Peyer's patch (tissue), 4 donors: Measurements from ENCODE around the gene DISC1. TPM values are rescaled to one million over a fixed set of nuclear protein-coding genes. Genes with fewer than 3 reads are reported as not detected.

ENCODE experiments used
- DNase-seq, 3 donors: peaks; one replicate each; pipeline ENCODE4 v3.0.0-alpha.2; 2017 to 2019
- H3K27ac ChIP-seq, 4 donors: fragments of 200-600 bp; sonication (generic); one replicate each; pipeline ENCODE4 v1.5.1; 2016 to 2019
- H3K27me3 ChIP-seq, 2 donors: fragments of 200-600 bp; sonication (generic); one replicate each; pipeline ENCODE4 v1.5.1; 2019
- H3K36me3 ChIP-seq, 3 donors: fragments of 200-600 bp; sonication (generic); one replicate each; pipeline ENCODE4 v1.5.1; 2016 to 2019
- H3K4me1 ChIP-seq, 4 donors: fragments of 200-600 bp; sonication (generic); one replicate each; pipeline ENCODE4 v1.5.1; 2016 to 2019
- H3K4me3 ChIP-seq, 4 donors: fragments of 200-600 bp; sonication (generic); 1 replicate in 3 of 4; 2 replicates in 1 of 4; pipeline ENCODE4 v1.5.1; 2016 to 2019; ENCODE audit warnings: mild to moderate bottlenecking in 1 of 4
- H3K9me3 ChIP-seq, 4 donors: fragments of 200-600 bp; sonication (generic); one replicate each; pipeline ENCODE4 v1.5.1; 2016 to 2019; ENCODE audit warnings: mild to moderate bottlenecking in 1 of 4
- CTCF ChIP-seq, 6 experiments: fragments of 450-650 bp in 4 of 6; fragments of 200-600 bp in 2 of 6; sonication (generic) in 1 of 6; IDR thresholded peaks; one replicate each; pipeline ENCODE4 v1.5.1; 2017 to 2019; ENCODE audit warnings: antibody characterized with exemption in 6 of 6, mild to moderate bottlenecking in 3 of 6, moderate library complexity in 1 of 6
- POLR2A ChIP-seq, 2 donors: fragments of 450-650 bp; IDR thresholded peaks; one replicate each; pipeline ENCODE4 v1.5.1; 2017; ENCODE audit warnings: antibody characterized with exemption in 2 of 2, mild to moderate bottlenecking in 2 of 2, moderate library complexity in 2 of 2
- total RNA-seq, 4 donors: library from RNA; depleted of rRNA; stranded (reverse); fragments of >200 nt; gene quantifications; one replicate each; pipeline ENCODE4 v1.1.0, GENCODE V29; 2016

DISC1 gene
- total RNA-seq, 4 donors from 2014 or later = 2.3 to 39.6 (median 5.6) TPM

- H3K4me1 ChIP-seq = no peaks in the 10 kb centered on the region
- no peaks in the 10 kb centered on the region for H3K36me3 ChIP-seq
- no peak for TF ChIP-seq CTCF (IDR thresholded peaks at IDR 0.05)
- no peak for TF ChIP-seq POLR2A (IDR thresholded peaks at IDR 0.05)
- no peak overlapping the region for H3K4me3 ChIP-seq
- no peak overlapping the region for H3K27ac ChIP-seq
- no peak for DNase-seq
- H3K27me3 ChIP-seq = no peaks in the 10 kb centered on the region
- no peaks in the 10 kb centered on the region for H3K9me3 ChIP-seq
Observed at GRCh38 chr1:231822041-231822440, 195.5 kb downstream of the DISC1 start.

- no peak for TF ChIP-seq POLR2A (IDR thresholded peaks at IDR 0.05)
- no peak for TF ChIP-seq CTCF (IDR thresholded peaks at IDR 0.05)
- Histone ChIP-seq H3K4me3 (no peak overlapping the region), H3K9me3 (no peaks in the 10 kb centered on the region)
Observed at GRCh38 chr1:231826566-231826965, 200.0 kb downstream of the DISC1 start.

GRCh38 chr1:231827337-231828105 is 200.9 kb downstream of the DISC1 start:
- Histone ChIP-seq H3K4me3 (no peak overlapping the region), H3K36me3 (no peaks in the 10 kb centered on the region), H3K27me3 (no peaks in the 10 kb centered on the region), H3K27ac (no peak overlapping the region), H3K9me3 (no peaks in the 10 kb centered on the region), H3K4me1 (no peaks in the 10 kb centered on the region)
- TF ChIP-seq POLR2A (IDR thresholded peaks at IDR 0.05) (no peak), CTCF (IDR thresholded peaks at IDR 0.05) (no peak)
- no peak for DNase-seq

More at GRCh38 chr1:231826566-231826965, 200.0 kb downstream of the DISC1 start:
- H3K4me1 ChIP-seq = no peaks in the 10 kb centered on the region
- H3K36me3 ChIP-seq = no peaks in the 10 kb centered on the region
- no peak for DNase-seq
- H3K27me3 ChIP-seq = no peaks in the 10 kb centered on the region
- no peak overlapping the region for H3K27ac ChIP-seq

- Histone ChIP-seq H3K27me3 (no peaks in the 10 kb centered on the region), H3K4me3 (no peak overlapping the region), H3K36me3 (no peaks in the 10 kb centered on the region), H3K9me3 (no peaks in the 10 kb centered on the region), H3K4me1 (no peaks in the 10 kb centered on the region), H3K27ac (no peak overlapping the region)
- TF ChIP-seq POLR2A (IDR thresholded peaks at IDR 0.05) (no peak), CTCF (IDR thresholded peaks at IDR 0.05) (no peak)
- DNase-seq = no peak
Observed at GRCh38 chr1:231828182-231828920, 201.8 kb downstream of the DISC1 start.

GRCh38 chr1:231829332-231829731 is 202.7 kb downstream of the DISC1 start:
- Histone ChIP-seq H3K27ac (no peak overlapping the region), H3K4me3 (no peak overlapping the region), H3K9me3 (no peaks in the 10 kb centered on the region), H3K27me3 (no peaks in the 10 kb centered on the region), H3K36me3 (no peaks in the 10 kb centered on the region), H3K4me1 (no peaks in the 10 kb centered on the region)
- DNase-seq = no peak
- TF ChIP-seq CTCF (IDR thresholded peaks at IDR 0.05) (no peak), POLR2A (IDR thresholded peaks at IDR 0.05) (no peak)
